ENCODE measurements around the gene ID1.
A peak's percentile ranks its signal among the peaks of the same experiment; 100 is the strongest.

The ID1 gene

GRCh38 chr20:31605031-31605901, at the start of gene ID1:
Gene ID1 (plus strand): TSS chr20:31605289. CDS start chr20:31605388, 99 bp downstream.
- Histone ChIP-seq H3K4me3 (ENCODE audit: severe bottlenecking) (peak within 1 kb of the TSS; percentile 91), H3K27me3 (ENCODE audit: insufficient read depth, poor library complexity, severe bottlenecking) (no peaks in the 10 kb centered on the region), H3K9me3 (ENCODE audit: severe bottlenecking) (no peaks in the 10 kb centered on the region), H3K27ac (ENCODE audit: poor library complexity, severe bottlenecking) (peak within 1 kb of the TSS; percentile 88), H3K36me3 (ENCODE audit: low read depth) (peaks cover 18% of the 10 kb centered on the region), H3K4me1 (ENCODE audit: insufficient read depth, poor library complexity, severe bottlenecking) (peaks cover 36% of the 10 kb centered on the region)
- TF ChIP-seq CTCF (IDR thresholded peaks at IDR 0.05; ENCODE audit: poor library complexity, severe bottlenecking), result no peak
- peak; percentile 66 for ATAC-seq (ENCODE audit: low read depth)
- DNase-seq (ENCODE audit: low spot score), result peak; percentile 100

- Histone ChIP-seq H3K36me3 (ENCODE audit: low read depth) (peaks cover 82% of the 10 kb centered on the region), H3K9me3 (ENCODE audit: severe bottlenecking) (no peaks in the 10 kb centered on the region), H3K4me3 (ENCODE audit: severe bottlenecking) (no peak overlapping the region), H3K27me3 (ENCODE audit: insufficient read depth, poor library complexity, severe bottlenecking) (no peaks in the 10 kb centered on the region), H3K4me1 (ENCODE audit: insufficient read depth, poor library complexity, severe bottlenecking) (peaks cover 35% of the 10 kb centered on the region), H3K27ac (ENCODE audit: poor library complexity, severe bottlenecking) (peak overlapping the region; percentile 97)
- DNase-seq (ENCODE audit: low spot score) (no peak), ATAC-seq (ENCODE audit: low read depth) (no peak)
- TF ChIP-seq CTCF (IDR thresholded peaks at IDR 0.05; ENCODE audit: poor library complexity, severe bottlenecking), result no peak
Observed at GRCh38 chr20:31559704-31560093, 45.4 kb upstream of the ID1 start.

- Histone ChIP-seq H3K27me3 (ENCODE audit: insufficient read depth, poor library complexity, severe bottlenecking) (no peaks in the 10 kb centered on the region), H3K4me3 (ENCODE audit: severe bottlenecking) (no peak overlapping the region), H3K27ac (ENCODE audit: poor library complexity, severe bottlenecking) (peak overlapping the region; percentile 97), H3K4me1 (ENCODE audit: insufficient read depth, poor library complexity, severe bottlenecking) (peaks cover 38% of the 10 kb centered on the region), H3K36me3 (ENCODE audit: low read depth) (peaks cover 76% of the 10 kb centered on the region), H3K9me3 (ENCODE audit: severe bottlenecking) (no peaks in the 10 kb centered on the region)
- peak; percentile 100 for TF ChIP-seq CTCF (IDR thresholded peaks at IDR 0.05; ENCODE audit: poor library complexity, severe bottlenecking)
- DNase-seq (ENCODE audit: low spot score) (peak; percentile 89), ATAC-seq (ENCODE audit: low read depth) (peak; percentile 41)
Observed at GRCh38 chr20:31560094-31560745, 44.9 kb upstream of the ID1 start.

- ATAC-seq (ENCODE audit: low read depth) (peak; percentile 68), DNase-seq (ENCODE audit: low spot score) (peak; percentile 96)
- peaks cover 44% of the 10 kb centered on the region for H3K4me1 ChIP-seq (ENCODE audit: insufficient read depth, poor library complexity, severe bottlenecking)
- H3K27ac ChIP-seq (ENCODE audit: poor library complexity, severe bottlenecking), result peak overlapping the region; percentile 97
- no peaks in the 10 kb centered on the region for H3K9me3 ChIP-seq (ENCODE audit: severe bottlenecking)
- peaks cover 76% of the 10 kb centered on the region for H3K36me3 ChIP-seq (ENCODE audit: low read depth)
- H3K27me3 ChIP-seq (ENCODE audit: insufficient read depth, poor library complexity, severe bottlenecking), result no peaks in the 10 kb centered on the region
- H3K4me3 ChIP-seq (ENCODE audit: severe bottlenecking), result no peak overlapping the region
- TF ChIP-seq CTCF (IDR thresholded peaks at IDR 0.05; ENCODE audit: poor library complexity, severe bottlenecking), result no peak
Observed at GRCh38 chr20:31560746-31561598, 44.1 kb upstream of the ID1 start.
